22Rv1 (cell line): ENCODE measurements around the gene KCNQ5.

Source experiments
- CTCF ChIP-seq: fragments of 450-650 bp; IDR thresholded peaks from 2 replicates; pipeline ENCODE4 v1.5.1; 2017; ENCODE audit warnings: mild to moderate bottlenecking
- ZFX ChIP-seq: fragments of 450-650 bp; IDR thresholded peaks from 2 replicates; pipeline ENCODE4 v1.6.1; 2017; ENCODE audit warnings: antibody characterized with exemption, borderline replicate concordance

GRCh38 chr6:72674842-72675241 is 53.0 kb downstream of the KCNQ5 start:
- no peak for TF ChIP-seq CTCF
- TF ChIP-seq ZFX: no peak
